Activated CD4-positive, alpha-beta T cell treated with anti-CD3 and anti-CD28 coated beads for 36 hours (primary cell): ENCODE data around the gene GZMM. TPM values are rescaled to one million over a fixed set of nuclear protein-coding genes. Genes with fewer than 3 reads are reported as not detected.
A peak's percentile ranks its signal among the peaks of the same experiment; 100 is the strongest.

Experiments used
- ATAC-seq: fragments of 200-7000 bp; cut with Tn5 transposase; one replicate; pipeline ENCODE4 v1.10.0; 2021; ENCODE audit warnings: mild to moderate bottlenecking, moderate library complexity
- CTCF ChIA-PET: fragments of 350-600 bp; sonication (Branson Sonifier 250); formaldehyde crosslinking; loops from one replicate; lab custom pipeline; 2021; ENCODE audit warnings: antibody characterized with exemption; lab: Charles Lee
- POLR2A ChIA-PET: fragments of 350-600 bp; sonication (Branson Sonifier 250); formaldehyde crosslinking; loops from one replicate; lab custom pipeline; 2021; ENCODE audit warnings: antibody characterized with exemption, inconsistent platforms; lab: Charles Lee
- DNase-seq: peaks from one replicate; pipeline ENCODE4 v3.0.0-alpha.2; 2020
- H3K27ac Mint-ChIP-seq: one replicate; pipeline ENCODE4 v1.8.0; 2021; ENCODE audit warnings: mixed read lengths
- H3K27me3 Mint-ChIP-seq: one replicate; pipeline ENCODE4 v1.8.0; 2021; ENCODE audit warnings: mixed read lengths
- H3K36me3 Mint-ChIP-seq: one replicate; pipeline ENCODE4 v1.8.0; 2021; ENCODE audit warnings: low read depth, mixed read lengths
- H3K4me1 Mint-ChIP-seq: one replicate; pipeline ENCODE4 v1.8.0; 2021; ENCODE audit warnings: mixed read lengths
- H3K4me3 Mint-ChIP-seq: one replicate; pipeline ENCODE4 v1.8.0; 2021; ENCODE audit warnings: mild to moderate bottlenecking, moderate library complexity, mixed read lengths
- H3K9me3 Mint-ChIP-seq: one replicate; pipeline ENCODE4 v1.8.0; 2021; ENCODE audit warnings: low read depth, mixed read lengths
- intact Hi-C, 2 experiments: fragments of 100-400 bp; cut with DNase I in 1 of 2; cut with micrococcal nuclease in 1 of 2; formaldehyde crosslinking; loops; one replicate each; pipeline versions ENCODE4 v1.14.2 to v1.15.1; 2022 to 2024; cut with DNase I, micrococcal nuclease
- total RNA-seq, 2 experiments: library from RNA; stranded (reverse); gene quantifications; one replicate each; pipeline ENCODE4 v1.2.3, GENCODE V29; 2021

The GZMM gene
- total RNA-seq, 2 experiments from 2014 or later = 22.5 to 25.3 TPM

GRCh38 chr19:501646-502045, 42.2 kb upstream of the GZMM start:
- DNase-seq = no peak
- no peaks in the 10 kb centered on the region for H3K9me3 Mint-ChIP-seq
- H3K36me3 Mint-ChIP-seq = no peaks in the 10 kb centered on the region
- H3K27ac Mint-ChIP-seq = no peak overlapping the region
- ATAC-seq = no peak
- POLR2A ChIA-PET = no interaction called here
- no peak overlapping the region for H3K4me3 Mint-ChIP-seq
- intact Hi-C loops = no loop called here
- peaks cover 14% of the 10 kb centered on the region for H3K4me1 Mint-ChIP-seq
- H3K27me3 Mint-ChIP-seq = peaks cover 11% of the 10 kb centered on the region
- CTCF ChIA-PET = no interaction called here

GRCh38 chr19:504616-505015, 39.2 kb upstream of the GZMM start:
- Mint-ChIP-seq H3K9me3 (no peaks in the 10 kb centered on the region), H3K4me1 (peaks cover 28% of the 10 kb centered on the region), H3K36me3 (peaks cover 3% of the 10 kb centered on the region), H3K27ac (no peak overlapping the region), H3K4me3 (no peak overlapping the region), H3K27me3 (no peaks in the 10 kb centered on the region)
- ATAC-seq (no peak), DNase-seq (no peak)
- POLR2A ChIA-PET = no interaction called here
- CTCF ChIA-PET = interaction anchor here (1.6 kb wide), 1 partner anchor 9 kb away, joined by 7 read pairs; no protein-coding TSS in a partner anchor
- intact Hi-C loops = no loop called here

- no peaks in the 10 kb centered on the region for H3K27me3 Mint-ChIP-seq
- intact Hi-C loops = loop anchor here (1.0 to 2.0 kb wide), 9 partner anchors 17 to 291 kb away; partner anchors contain the start of genes CDC34 (in 2 of the 2), BSG (in 1 of the 2), MIER2 (in 1 of the 2) and PTBP1 (in 1 of the 2)
- POLR2A ChIA-PET = interaction anchor here (0.5 to 1.0 kb wide), 4 partner anchors 9 to 437 kb away, joined by 4 to 6 read pairs (median 4); partner anchors contain the start of gene MADCAM1
- peak overlapping the region; percentile 100 for H3K27ac Mint-ChIP-seq
- peak; percentile 97 for DNase-seq
- peaks cover 6% of the 10 kb centered on the region for H3K36me3 Mint-ChIP-seq
- CTCF ChIA-PET = interaction anchor here (0.6 to 1.8 kb wide), 12 partner anchors 11 to 163 kb away, joined by 3 to 18 read pairs (median 5); partner anchors contain the start of genes C2CD4C, CDC34 and MADCAM1
- peak overlapping the region; percentile 95 for H3K4me3 Mint-ChIP-seq
- no peaks in the 10 kb centered on the region for H3K9me3 Mint-ChIP-seq
- peaks cover 41% of the 10 kb centered on the region for H3K4me1 Mint-ChIP-seq
- ATAC-seq = peak; percentile 72
These were observed 37.2 kb upstream of the GZMM start for GRCh38 chr19:506404-507285.

GRCh38 chr19:507286-508203, 36.3 kb upstream of the GZMM start, which contains the start of gene TPGS1:
TSS of gene TPGS1 (plus strand) at chr19:507497. CDS start at chr19:507507, 10 bp downstream.
- CTCF ChIA-PET = interaction anchor here (0.6 to 1.8 kb wide), 10 partner anchors 11 to 164 kb away, joined by 3 to 18 read pairs (median 6); partner anchors contain the start of genes C2CD4C, CDC34 and MADCAM1
- ATAC-seq (peak; percentile 64), DNase-seq (peak; percentile 92)
- Mint-ChIP-seq H3K4me1 (peaks cover 46% of the 10 kb centered on the region), H3K9me3 (no peaks in the 10 kb centered on the region), H3K27ac (peak within 1 kb of the TSS; percentile 100), H3K36me3 (peaks cover 6% of the 10 kb centered on the region), H3K4me3 (peak within 1 kb of the TSS; percentile 95), H3K27me3 (no peaks in the 10 kb centered on the region)
- intact Hi-C loops = loop anchor here (1.0 to 2.0 kb wide), 9 partner anchors 18 to 290 kb away; partner anchors contain the start of genes CDC34 (in 2 of the 2), BSG (in 1 of the 2), MIER2 (in 1 of the 2) and PTBP1 (in 1 of the 2)
- POLR2A ChIA-PET = interaction anchor here (1.0 kb wide), 1 partner anchor 10 kb away, joined by 4 read pairs; no protein-coding TSS in a partner anchor

- peak overlapping the region; percentile 95 for H3K4me3 Mint-ChIP-seq
- peaks cover 6% of the 10 kb centered on the region for H3K36me3 Mint-ChIP-seq
- DNase-seq (no peak), ATAC-seq (no peak)
- H3K9me3 Mint-ChIP-seq = no peaks in the 10 kb centered on the region
- intact Hi-C loops = no loop called here
- ChIA-PET CTCF (interaction anchor here (1.0 to 1.4 kb wide), 2 partner anchors 13 to 20 kb away, joined by 3 to 4 read pairs; no protein-coding TSS in a partner anchor), POLR2A (no interaction called here)
- peaks cover 42% of the 10 kb centered on the region for H3K4me1 Mint-ChIP-seq
- peak overlapping the region; percentile 92 for H3K27ac Mint-ChIP-seq
- H3K27me3 Mint-ChIP-seq = no peaks in the 10 kb centered on the region
These were observed 35.4 kb upstream of the GZMM start for GRCh38 chr19:508204-509150.

- peak; percentile 52 for ATAC-seq
- CTCF ChIA-PET = interaction anchor here (0.6 to 2.9 kb wide), 22 partner anchors 11 to 734 kb away, joined by 3 to 30 read pairs (median 4); partner anchors contain the start of genes BSG, CDC34 and MADCAM1
- H3K27me3 Mint-ChIP-seq = no peaks in the 10 kb centered on the region
- peaks cover 39% of the 10 kb centered on the region for H3K4me1 Mint-ChIP-seq
- intact Hi-C loops = loop anchor here (1.0 to 2.0 kb wide), 4 partner anchors 62 to 287 kb away; partner anchors contain the start of genes BSG (in 1 of the 2), POLRMT (in 1 of the 2) and PTBP1 (in 1 of the 2)
- H3K9me3 Mint-ChIP-seq = no peaks in the 10 kb centered on the region
- DNase-seq = peak; percentile 98
- peak overlapping the region; percentile 98 for H3K27ac Mint-ChIP-seq
- peak overlapping the region; percentile 75 for H3K4me3 Mint-ChIP-seq
- H3K36me3 Mint-ChIP-seq = peaks cover 6% of the 10 kb centered on the region
- POLR2A ChIA-PET = interaction anchor here (0.5 to 1.3 kb wide), 7 partner anchors 21 to 1550 kb away, joined by 3 to 7 read pairs (median 3); partner anchors contain the start of genes BSG, CDC34 and CIRBP
These were observed 33.2 kb upstream of the GZMM start for GRCh38 chr19:510606-511100.

- ChIA-PET CTCF (interaction anchor here (0.6 to 2.9 kb wide), 20 partner anchors 11 to 733 kb away, joined by 3 to 30 read pairs (median 4); partner anchors contain the start of genes CDC34 and MADCAM1), POLR2A (interaction anchor here (0.8 to 1.3 kb wide), 5 partner anchors 20 to 758 kb away, joined by 3 to 7 read pairs (median 3); partner anchors contain the start of genes BSG, CDC34 and CIRBP)
- peak; percentile 87 for DNase-seq
- intact Hi-C loops = loop anchor here (1.0 to 2.0 kb wide), 3 partner anchors 62 to 286 kb away; partner anchors contain the start of genes BSG (in 1 of the 2) and PTBP1 (in 1 of the 2)
- Mint-ChIP-seq H3K27ac (peak overlapping the region; percentile 98), H3K9me3 (no peaks in the 10 kb centered on the region), H3K4me3 (peak overlapping the region; percentile 75), H3K36me3 (peaks cover 6% of the 10 kb centered on the region), H3K4me1 (peaks cover 37% of the 10 kb centered on the region), H3K27me3 (no peaks in the 10 kb centered on the region)
- ATAC-seq = peak; percentile 38
These were observed 32.6 kb upstream of the GZMM start for GRCh38 chr19:511101-511851.

- H3K36me3 Mint-ChIP-seq = peaks cover 6% of the 10 kb centered on the region
- H3K27ac Mint-ChIP-seq = no peak overlapping the region
- ChIA-PET CTCF (no interaction called here), POLR2A (no interaction called here)
- intact Hi-C loops = no loop called here
- H3K4me1 Mint-ChIP-seq = peaks cover 39% of the 10 kb centered on the region
- no peak for ATAC-seq
- H3K4me3 Mint-ChIP-seq = no peak overlapping the region
- DNase-seq = no peak
- H3K9me3 Mint-ChIP-seq = no peaks in the 10 kb centered on the region
- no peaks in the 10 kb centered on the region for H3K27me3 Mint-ChIP-seq
These were observed 31.1 kb upstream of the GZMM start for GRCh38 chr19:512547-513365.
